ENCODE data around the gene CDPF1. TPM values are rescaled to one million over a fixed set of nuclear protein-coding genes. Genes with fewer than 3 reads are reported as not detected.

Gene CDPF1
- total RNA-seq, 1 donor from 2014 or later = 10.0 TPM

DNA sequence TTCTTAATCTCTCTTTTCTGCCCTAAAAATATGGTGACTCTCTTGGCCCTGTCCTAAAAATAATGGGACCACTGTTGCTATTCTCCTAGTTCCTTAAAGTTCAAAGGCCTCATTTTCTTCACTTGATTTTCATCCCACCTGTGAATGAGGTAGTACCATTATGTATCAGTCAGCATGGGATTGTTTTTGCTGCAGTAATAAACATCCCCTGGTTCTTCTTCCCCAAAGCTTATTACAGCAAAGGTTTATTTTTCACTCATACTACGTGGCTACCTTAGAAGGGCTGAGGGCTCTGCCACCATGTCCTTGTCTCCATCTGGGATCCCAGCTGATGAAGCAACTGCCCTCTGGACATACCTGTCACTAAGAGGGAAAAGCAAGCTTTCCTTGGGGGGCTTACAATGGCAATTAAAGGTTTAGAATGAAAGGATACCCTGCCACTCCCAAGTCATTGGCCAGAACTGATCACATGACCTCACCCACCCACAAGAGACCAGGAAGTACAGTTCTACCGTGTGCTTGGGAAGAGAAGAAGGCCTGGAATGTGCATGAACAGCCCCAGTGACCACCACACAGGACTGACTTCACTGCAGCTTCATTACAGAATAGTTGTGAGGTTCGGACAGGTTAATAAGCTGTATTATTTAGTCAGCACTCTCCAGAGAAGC lies 25.5 kb upstream of the CDPF1 start:
- DNase-seq (ENCODE audit: low spot score, unreplicated experiment) = no peak
- Mint-ChIP-seq H3K27me3 (no peaks in the 10 kb centered on the region), H3K27ac (peak overlapping the region; percentile 59), H3K4me1 (ENCODE audit: low read depth) (no peaks in the 10 kb centered on the region), H3K9me3 (ENCODE audit: low read depth) (no peaks in the 10 kb centered on the region), H3K36me3 (ENCODE audit: insufficient read depth) (peaks cover 19% of the 10 kb centered on the region), H3K4me3 (ENCODE audit: low read depth) (no peak overlapping the region)
- TF ChIP-seq, protein P1, sequence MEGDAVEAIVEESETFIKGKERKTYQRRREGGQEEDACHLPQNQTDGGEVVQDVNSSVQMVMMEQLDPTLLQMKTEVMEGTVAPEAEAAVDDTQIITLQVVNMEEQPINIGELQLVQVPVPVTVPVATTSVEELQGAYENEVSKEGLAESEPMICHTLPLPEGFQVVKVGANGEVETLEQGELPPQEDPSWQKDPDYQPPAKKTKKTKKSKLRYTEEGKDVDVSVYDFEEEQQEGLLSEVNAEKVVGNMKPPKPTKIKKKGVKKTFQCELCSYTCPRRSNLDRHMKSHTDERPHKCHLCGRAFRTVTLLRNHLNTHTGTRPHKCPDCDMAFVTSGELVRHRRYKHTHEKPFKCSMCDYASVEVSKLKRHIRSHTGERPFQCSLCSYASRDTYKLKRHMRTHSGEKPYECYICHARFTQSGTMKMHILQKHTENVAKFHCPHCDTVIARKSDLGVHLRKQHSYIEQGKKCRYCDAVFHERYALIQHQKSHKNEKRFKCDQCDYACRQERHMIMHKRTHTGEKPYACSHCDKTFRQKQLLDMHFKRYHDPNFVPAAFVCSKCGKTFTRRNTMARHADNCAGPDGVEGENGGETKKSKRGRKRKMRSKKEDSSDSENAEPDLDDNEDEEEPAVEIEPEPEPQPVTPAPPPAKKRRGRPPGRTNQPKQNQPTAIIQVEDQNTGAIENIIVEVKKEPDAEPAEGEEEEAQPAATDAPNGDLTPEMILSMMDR (IDR thresholded peaks at IDR 0.05; ENCODE audit: unreplicated experiment) = no peak

DNA sequence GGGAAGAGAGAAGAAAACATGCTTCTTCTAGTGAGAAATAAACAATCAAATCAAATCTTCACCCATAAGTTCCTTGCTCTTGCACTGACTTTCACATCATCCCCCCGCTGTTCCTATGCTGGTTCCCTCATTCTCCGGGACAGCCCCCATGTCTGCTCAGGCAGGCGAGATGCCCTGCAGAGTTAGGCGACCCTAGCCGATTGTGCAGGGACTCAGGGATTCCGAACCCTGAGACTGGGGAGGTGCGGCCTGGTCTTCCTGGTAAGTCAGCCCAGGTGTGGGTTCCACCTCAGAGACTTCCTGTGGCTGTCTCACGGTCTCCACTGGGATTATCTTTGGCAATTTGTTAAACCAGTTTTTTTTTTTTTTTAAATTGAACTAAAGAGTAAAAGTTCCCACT lies 24.3 kb upstream of the CDPF1 start:
- Mint-ChIP-seq H3K27me3 (no peaks in the 10 kb centered on the region), H3K9me3 (ENCODE audit: low read depth) (no peaks in the 10 kb centered on the region), H3K4me1 (ENCODE audit: low read depth) (peaks cover 2% of the 10 kb centered on the region), H3K36me3 (ENCODE audit: insufficient read depth) (peaks cover 19% of the 10 kb centered on the region), H3K4me3 (ENCODE audit: low read depth) (no peak overlapping the region), H3K27ac (no peak overlapping the region)
- TF ChIP-seq, protein P1 (IDR thresholded peaks at IDR 0.05; ENCODE audit: unreplicated experiment) = no peak
- DNase-seq (ENCODE audit: low spot score, unreplicated experiment) = no peak

DNA sequence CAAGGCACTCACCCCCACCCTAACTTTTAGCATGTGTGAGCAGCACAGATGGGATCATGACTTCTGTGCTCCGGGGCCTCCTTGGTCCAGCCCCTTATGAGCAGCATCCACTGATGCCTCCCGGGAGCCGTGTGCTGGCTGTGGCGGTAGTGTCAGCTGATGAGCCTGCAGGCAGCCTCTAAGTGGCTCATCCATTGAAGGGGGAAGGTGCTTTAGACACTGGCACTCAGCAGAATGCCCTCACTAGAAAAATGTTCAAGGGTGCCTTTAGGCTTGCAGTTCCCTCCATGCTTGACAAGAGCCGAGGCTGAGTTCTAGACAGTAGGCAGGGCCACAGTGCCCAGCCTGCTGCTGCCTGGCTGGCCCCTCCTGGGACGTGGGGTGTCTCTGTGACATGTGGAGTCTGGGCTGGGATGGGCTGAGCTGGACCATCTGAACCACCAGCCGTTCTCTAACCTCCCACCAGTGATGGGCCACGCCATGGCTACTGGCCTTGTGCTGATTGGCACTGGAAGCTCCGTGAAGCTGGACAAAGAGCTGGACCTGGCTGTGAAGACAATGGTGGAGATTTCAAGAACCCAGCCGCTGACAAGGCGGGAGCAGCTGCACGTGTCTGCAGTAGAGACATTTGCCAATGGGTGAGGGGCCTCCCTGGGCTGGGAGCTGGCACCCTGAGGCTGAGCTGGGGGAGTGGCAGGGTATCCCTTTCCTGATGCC lies 23.5 kb upstream of the CDPF1 start:
- H3K36me3 Mint-ChIP-seq (ENCODE audit: insufficient read depth) = peaks cover 19% of the 10 kb centered on the region
- no peaks in the 10 kb centered on the region for H3K9me3 Mint-ChIP-seq (ENCODE audit: low read depth)
- TF ChIP-seq, protein P1 (IDR thresholded peaks at IDR 0.05; ENCODE audit: unreplicated experiment) = no peak
- peaks cover 2% of the 10 kb centered on the region for H3K4me1 Mint-ChIP-seq (ENCODE audit: low read depth)
- no peak for DNase-seq (ENCODE audit: low spot score, unreplicated experiment)
- no peak overlapping the region for H3K4me3 Mint-ChIP-seq (ENCODE audit: low read depth)
- H3K27ac Mint-ChIP-seq = no peak overlapping the region
- H3K27me3 Mint-ChIP-seq = no peaks in the 10 kb centered on the region

DNA sequence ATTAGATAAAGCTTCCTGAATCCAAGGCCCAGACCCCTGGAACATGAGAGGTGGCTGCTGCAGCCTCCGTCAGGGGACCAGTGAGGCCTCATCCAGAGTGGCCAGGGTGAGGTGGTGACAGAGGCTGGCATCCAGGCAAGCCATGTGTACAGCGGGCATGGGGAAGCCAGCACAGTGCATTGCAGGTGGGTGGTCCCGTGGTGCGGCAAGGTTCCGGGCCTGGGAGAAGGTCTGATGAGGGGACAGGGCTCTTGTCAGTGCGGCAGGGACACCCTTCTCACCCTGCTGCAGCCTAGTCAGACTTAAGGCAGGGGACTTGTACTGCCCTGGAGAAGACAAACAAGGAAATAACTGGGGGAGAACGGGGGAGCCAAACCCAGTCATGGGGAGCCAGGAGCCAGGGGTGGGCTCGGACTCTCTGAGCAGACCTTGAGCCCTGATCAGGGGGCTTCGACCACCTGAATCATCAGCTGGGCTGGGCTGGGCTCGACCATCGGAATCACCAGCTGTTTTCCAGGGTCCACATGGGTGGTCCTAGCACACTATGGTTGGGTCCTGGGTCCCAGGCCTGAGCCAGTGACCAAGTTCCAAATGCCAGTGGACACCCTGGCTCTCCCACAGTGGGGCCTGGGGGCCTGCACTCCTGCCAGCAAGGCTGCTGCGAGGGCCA lies 22.8 kb upstream of the CDPF1 start:
- no peaks in the 10 kb centered on the region for H3K9me3 Mint-ChIP-seq (ENCODE audit: low read depth)
- peaks cover 16% of the 10 kb centered on the region for H3K36me3 Mint-ChIP-seq (ENCODE audit: insufficient read depth)
- no peaks in the 10 kb centered on the region for H3K27me3 Mint-ChIP-seq
- DNase-seq (ENCODE audit: low spot score, unreplicated experiment) = no peak
- no peak overlapping the region for H3K4me3 Mint-ChIP-seq (ENCODE audit: low read depth)
- peaks cover 6% of the 10 kb centered on the region for H3K4me1 Mint-ChIP-seq (ENCODE audit: low read depth)
- no peak overlapping the region for H3K27ac Mint-ChIP-seq
- TF ChIP-seq, protein P1 (IDR thresholded peaks at IDR 0.05; ENCODE audit: unreplicated experiment) = no peak

DNA sequence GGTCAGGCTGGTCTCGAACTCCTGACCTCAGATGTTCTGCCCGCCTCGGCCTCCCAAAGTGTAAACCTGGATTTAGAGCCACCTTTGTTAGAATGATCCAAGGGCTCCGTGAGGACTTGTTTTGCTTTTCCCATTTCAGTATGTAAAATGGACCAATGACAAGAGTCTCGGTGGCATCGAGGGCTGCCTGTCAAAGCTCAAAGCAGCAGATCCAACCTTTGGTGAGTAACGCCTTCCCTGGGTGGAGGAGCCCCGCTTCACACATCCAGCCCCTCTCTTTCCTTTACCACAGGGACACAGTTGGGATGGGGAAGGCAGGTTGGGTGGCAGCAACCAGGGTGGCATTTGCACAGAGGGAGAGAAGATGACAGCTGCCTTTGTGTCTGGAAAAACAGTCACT lies 22.1 kb upstream of the CDPF1 start:
- H3K9me3 Mint-ChIP-seq (ENCODE audit: low read depth) = no peaks in the 10 kb centered on the region
- no peak overlapping the region for H3K27ac Mint-ChIP-seq
- H3K4me1 Mint-ChIP-seq (ENCODE audit: low read depth) = peaks cover 7% of the 10 kb centered on the region
- peaks cover 16% of the 10 kb centered on the region for H3K36me3 Mint-ChIP-seq (ENCODE audit: insufficient read depth)
- H3K4me3 Mint-ChIP-seq (ENCODE audit: low read depth) = no peak overlapping the region
- no peak for DNase-seq (ENCODE audit: low spot score, unreplicated experiment)
- TF ChIP-seq, protein P1 (IDR thresholded peaks at IDR 0.05; ENCODE audit: unreplicated experiment) = no peak
- no peaks in the 10 kb centered on the region for H3K27me3 Mint-ChIP-seq

All from progenitor cell of endocrine pancreas (in vitro differentiated cells).